Parathyroid adenoma (tissue), 2 donors: ENCODE measurements around the gene THAP4.

Source experiments
- H2AFZ ChIP-seq: fragments of 300-600 bp; sonication (generic); one replicate; pipeline ENCODE4 v1.7.0; 2017; ENCODE audit warnings: antibody characterized with exemption, mild to moderate bottlenecking
- H3K27ac ChIP-seq: fragments of 300-600 bp; sonication (generic); one replicate; pipeline ENCODE4 v1.7.0; 2017
- H3K27me3 ChIP-seq: fragments of 300-600 bp; sonication (generic); one replicate; pipeline ENCODE4 v1.7.0; 2017; ENCODE audit warnings: low read length; ENCODE audit not compliant: control insufficient read depth, insufficient read depth
- H3K36me3 ChIP-seq: fragments of 300-600 bp; sonication (generic); one replicate; pipeline ENCODE4 v1.7.0; 2017; ENCODE audit warnings: low read length; ENCODE audit not compliant: control insufficient read depth, insufficient read depth
- H3K4me1 ChIP-seq: fragments of 300-600 bp; sonication (generic); one replicate; pipeline ENCODE4 v1.7.0; 2017; ENCODE audit warnings: control low read depth
- H3K4me2 ChIP-seq: fragments of 300-600 bp; sonication (generic); one replicate; pipeline ENCODE4 v1.7.0; 2017; ENCODE audit warnings: low read length
- H3K4me3 ChIP-seq: fragments of 300-600 bp; sonication (generic); one replicate; pipeline ENCODE4 v1.7.0; 2017; ENCODE audit warnings: low read depth, low read length
- H3K79me2 ChIP-seq: fragments of 300-600 bp; sonication (generic); one replicate; pipeline ENCODE4 v1.7.0; 2017; ENCODE audit warnings: control low read depth
- H3K9ac ChIP-seq: fragments of 300-600 bp; sonication (generic); one replicate; pipeline ENCODE4 v1.7.0; 2017; ENCODE audit warnings: mild to moderate bottlenecking
- H3K9me3 ChIP-seq: fragments of 300-600 bp; sonication (generic); one replicate; pipeline ENCODE4 v1.7.0; 2017; ENCODE audit warnings: low read length; ENCODE audit not compliant: control insufficient read depth
- CTCF ChIP-seq: fragments of 300-600 bp; sonication (generic); IDR thresholded peaks from one replicate; pipeline ENCODE4 v1.7.0; 2017; ENCODE audit warnings: antibody characterized with exemption, mild to moderate bottlenecking
- donor health status: primary hyperparathyroidism.

THAP4 gene

GRCh38 chr2:241629762-241630435, 7.1 kb downstream of the THAP4 start:
- H2AFZ ChIP-seq: no peak overlapping the region
- H3K4me1 ChIP-seq: peaks cover 9% of the 10 kb centered on the region
- H3K9ac ChIP-seq: no peak overlapping the region
- H3K4me2 ChIP-seq: peak overlapping the region; percentile 32
- peaks cover 46% of the 10 kb centered on the region for H3K79me2 ChIP-seq
- H3K27ac ChIP-seq: no peak overlapping the region
- H3K4me3 ChIP-seq: no peak overlapping the region
- H3K27me3 ChIP-seq: no peaks in the 10 kb centered on the region
- H3K9me3 ChIP-seq: no peaks in the 10 kb centered on the region
- no peak for TF ChIP-seq CTCF
- H3K36me3 ChIP-seq: no peaks in the 10 kb centered on the region

- H3K9ac ChIP-seq: no peak overlapping the region
- H3K4me2 ChIP-seq: no peak overlapping the region
- TF ChIP-seq CTCF: no peak
- H3K27me3 ChIP-seq: no peaks in the 10 kb centered on the region
- no peak overlapping the region for H3K4me3 ChIP-seq
- no peaks in the 10 kb centered on the region for H3K9me3 ChIP-seq
- H3K4me1 ChIP-seq: peaks cover 9% of the 10 kb centered on the region
- no peak overlapping the region for H3K27ac ChIP-seq
- no peak overlapping the region for H2AFZ ChIP-seq
- peaks cover 41% of the 10 kb centered on the region for H3K79me2 ChIP-seq
- no peaks in the 10 kb centered on the region for H3K36me3 ChIP-seq
Measured at GRCh38 chr2:241627675-241628074, 9.3 kb downstream of the THAP4 start.

GRCh38 chr2:241620419-241620769, 16.6 kb downstream of the THAP4 start:
- Histone ChIP-seq H3K79me2 (peaks cover 65% of the 10 kb centered on the region), H3K27ac (no peak overlapping the region), H2AFZ (no peak overlapping the region), H3K4me3 (no peak overlapping the region), H3K36me3 (no peaks in the 10 kb centered on the region), H3K4me1 (peaks cover 13% of the 10 kb centered on the region), H3K4me2 (no peak overlapping the region), H3K9ac (no peak overlapping the region), H3K9me3 (no peaks in the 10 kb centered on the region), H3K27me3 (no peaks in the 10 kb centered on the region)
- no peak for TF ChIP-seq CTCF

- Histone ChIP-seq H3K9ac (no peak overlapping the region), H3K27ac (no peak overlapping the region), H3K36me3 (no peaks in the 10 kb centered on the region), H3K4me3 (no peak overlapping the region), H3K9me3 (no peaks in the 10 kb centered on the region), H3K4me2 (no peak overlapping the region), H3K27me3 (no peaks in the 10 kb centered on the region), H2AFZ (no peak overlapping the region), H3K4me1 (peaks cover 13% of the 10 kb centered on the region), H3K79me2 (peaks cover 63% of the 10 kb centered on the region)
- no peak for TF ChIP-seq CTCF
Measured at GRCh38 chr2:241619597-241620418, 17.1 kb downstream of the THAP4 start.
